Hepatocyte (in vitro differentiated cells): Measurements from ENCODE around the gene DSCAML1.

Source experiments
- EZH2 ChIP-seq: fragments of 200-600 bp; sonication (generic); IDR thresholded peaks from 2 replicates; pipeline ENCODE4 v1.6.1; 2016; ENCODE audit warnings: antibody characterized with exemption, mild to moderate bottlenecking, borderline replicate concordance
- TF ChIP-seq, protein P1 (sequence below): fragments of 200-600 bp; sonication (generic); IDR thresholded peaks from 2 replicates; pipeline ENCODE4 v1.5.1; 2016; ENCODE audit warnings: antibody characterized with exemption, mild to moderate bottlenecking; ENCODE audit not compliant: poor library complexity

DNA sequence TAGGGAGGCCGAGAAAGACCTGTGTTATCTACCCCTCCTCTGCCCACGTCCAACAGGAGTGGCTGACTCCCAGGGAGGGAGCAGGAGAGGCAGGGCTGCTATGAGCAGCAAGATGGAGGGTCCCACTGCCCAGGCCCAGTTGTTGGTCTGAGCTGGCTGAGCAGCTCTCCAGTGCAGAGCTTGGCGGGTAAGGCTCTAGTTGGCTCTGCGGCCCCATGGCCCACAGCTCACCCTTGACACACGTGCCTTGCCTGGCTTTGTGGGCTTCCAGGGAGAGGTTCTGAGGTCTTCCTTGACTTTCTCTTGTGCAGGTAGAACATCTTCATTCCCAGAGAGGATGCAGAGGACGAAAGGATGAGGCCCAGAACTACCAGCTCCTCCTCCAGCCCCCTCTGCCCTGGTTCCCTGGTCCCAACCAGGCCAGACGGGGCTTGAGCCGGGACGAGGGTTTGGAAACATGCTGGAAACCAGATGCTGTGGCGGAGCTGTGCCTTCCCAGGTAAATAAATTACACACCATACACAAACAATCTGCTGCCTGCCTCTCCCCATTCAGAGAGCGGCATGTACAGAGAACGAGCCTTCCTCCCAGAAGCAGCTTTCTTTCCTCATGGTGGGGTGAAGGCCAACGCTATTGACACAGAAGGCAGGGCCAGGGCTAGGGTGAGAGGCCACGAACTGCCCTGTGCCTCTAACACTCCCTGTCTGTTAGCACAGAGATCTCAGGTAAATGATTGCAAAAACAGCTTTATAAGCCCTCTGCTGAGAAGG lies 48.1 kb downstream of the DSCAML1 start:
- TF ChIP-seq, protein P1, sequence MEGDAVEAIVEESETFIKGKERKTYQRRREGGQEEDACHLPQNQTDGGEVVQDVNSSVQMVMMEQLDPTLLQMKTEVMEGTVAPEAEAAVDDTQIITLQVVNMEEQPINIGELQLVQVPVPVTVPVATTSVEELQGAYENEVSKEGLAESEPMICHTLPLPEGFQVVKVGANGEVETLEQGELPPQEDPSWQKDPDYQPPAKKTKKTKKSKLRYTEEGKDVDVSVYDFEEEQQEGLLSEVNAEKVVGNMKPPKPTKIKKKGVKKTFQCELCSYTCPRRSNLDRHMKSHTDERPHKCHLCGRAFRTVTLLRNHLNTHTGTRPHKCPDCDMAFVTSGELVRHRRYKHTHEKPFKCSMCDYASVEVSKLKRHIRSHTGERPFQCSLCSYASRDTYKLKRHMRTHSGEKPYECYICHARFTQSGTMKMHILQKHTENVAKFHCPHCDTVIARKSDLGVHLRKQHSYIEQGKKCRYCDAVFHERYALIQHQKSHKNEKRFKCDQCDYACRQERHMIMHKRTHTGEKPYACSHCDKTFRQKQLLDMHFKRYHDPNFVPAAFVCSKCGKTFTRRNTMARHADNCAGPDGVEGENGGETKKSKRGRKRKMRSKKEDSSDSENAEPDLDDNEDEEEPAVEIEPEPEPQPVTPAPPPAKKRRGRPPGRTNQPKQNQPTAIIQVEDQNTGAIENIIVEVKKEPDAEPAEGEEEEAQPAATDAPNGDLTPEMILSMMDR, result no peak
- TF ChIP-seq EZH2, result no peak
